Measurements from ENCODE around the gene OR2A5.
"Not testable (repeated sequence)": the region's sequence is repeated elsewhere in the genome, so short reads cannot be mapped to it uniquely, and the experiment has no call there.

OR2A5 gene

GRCh38 chr7:144006029-144006691, 42.6 kb upstream of the OR2A5 start:
- H3K18ac ChIP-seq (ENCODE audit: low read length), result no peak overlapping the region
- no peak overlapping the region for H2AK5ac ChIP-seq (ENCODE audit: low read length)
- H3K79me2 ChIP-seq (ENCODE audit: control insufficient read depth, insufficient read depth, low read length, poor library complexity), result no peaks in the 10 kb centered on the region
- H3K23ac ChIP-seq (ENCODE audit: low read length), result no peak overlapping the region
- no peak overlapping the region for H3K27ac ChIP-seq (ENCODE audit: low read depth, low read length)
- H3K36me3 ChIP-seq (ENCODE audit: control insufficient read depth in 1 of 2, insufficient read depth in 2 of 2, low read length in 2 of 2), result peaks cover 0 to 3% of the 10 kb centered on the region in 2 experiments
- DNase-seq, result no peak
- no peak overlapping the region for H3K14ac ChIP-seq (ENCODE audit: low read length)
- H3K79me1 ChIP-seq (ENCODE audit: low read length), result no peaks in the 10 kb centered on the region
- no peak overlapping the region for H2BK12ac ChIP-seq (ENCODE audit: low read length)
- no peak overlapping the region for H2AFZ ChIP-seq (ENCODE audit: insufficient read depth, low read length, poor library complexity)
- H3K4me2 ChIP-seq (ENCODE audit: low read length), result no peak overlapping the region
- no peak overlapping the region for H2BK5ac ChIP-seq (ENCODE audit: low read depth, low read length, poor library complexity)
- no peak overlapping the region for H3K4me3 ChIP-seq (ENCODE audit: low read depth, low read length)
- no peaks in the 10 kb centered on the region for H3K4me1 ChIP-seq (ENCODE audit: control insufficient read depth in 1 of 2, insufficient read depth in 2 of 2, low read length in 2 of 2)
- H4K8ac ChIP-seq (ENCODE audit: low read depth, low read length), result no peak overlapping the region
- no peak overlapping the region for H4K91ac ChIP-seq (ENCODE audit: low read depth, low read length)
- no peak overlapping the region for H3K4ac ChIP-seq (ENCODE audit: low read depth, low read length)
- H2BK120ac ChIP-seq (ENCODE audit: insufficient read depth, low read length, poor library complexity), result no peak overlapping the region
- H3K9me3 ChIP-seq (ENCODE audit: insufficient read depth, low read depth, low read length), result peaks cover 5% of the 10 kb centered on the region
- no peaks in the 10 kb centered on the region for H3K27me3 ChIP-seq (ENCODE audit: insufficient read depth, low read length)
- WGBS (ENCODE audit: extremely low coverage, insufficient coverage, insufficient read length), result no CpG with 5 or more reads among the region's 1 CpG
- H4K12ac ChIP-seq (ENCODE audit: low read depth, low read length), result no peak overlapping the region
- H3K9ac ChIP-seq (ENCODE audit: low read length), result no peak overlapping the region

GRCh38 chr7:144006692-144007042, 42.1 kb upstream of the OR2A5 start:
- H4K8ac ChIP-seq (ENCODE audit: low read depth, low read length), result no peak overlapping the region
- H4K12ac ChIP-seq (ENCODE audit: low read depth, low read length), result no peak overlapping the region
- H3K4me1 ChIP-seq (ENCODE audit: control insufficient read depth in 1 of 2, insufficient read depth in 2 of 2, low read length in 2 of 2), result no peaks in the 10 kb centered on the region
- DNase-seq, result no peak
- H3K4ac ChIP-seq (ENCODE audit: low read depth, low read length), result no peak overlapping the region
- no peak overlapping the region for H2BK5ac ChIP-seq (ENCODE audit: low read depth, low read length, poor library complexity)
- WGBS (ENCODE audit: extremely low coverage, insufficient coverage, insufficient read length), result no CpG with 5 or more reads among the region's 1 CpG
- H3K36me3 ChIP-seq (ENCODE audit: control insufficient read depth in 1 of 2, insufficient read depth in 2 of 2, low read length in 2 of 2), result peaks cover 0 to 3% of the 10 kb centered on the region in 2 experiments
- H3K27ac ChIP-seq (ENCODE audit: low read depth, low read length), result no peak overlapping the region
- H2AK5ac ChIP-seq (ENCODE audit: low read length), result no peak overlapping the region
- H2BK120ac ChIP-seq (ENCODE audit: insufficient read depth, low read length, poor library complexity), result no peak overlapping the region
- H3K4me3 ChIP-seq (ENCODE audit: low read depth, low read length), result no peak overlapping the region
- no peak overlapping the region for H3K23ac ChIP-seq (ENCODE audit: low read length)
- peaks cover 5% of the 10 kb centered on the region for H3K9me3 ChIP-seq (ENCODE audit: insufficient read depth, low read depth, low read length)
- no peak overlapping the region for H2AFZ ChIP-seq (ENCODE audit: insufficient read depth, low read length, poor library complexity)
- no peak overlapping the region for H2BK12ac ChIP-seq (ENCODE audit: low read length)
- no peak overlapping the region for H3K18ac ChIP-seq (ENCODE audit: low read length)
- H3K14ac ChIP-seq (ENCODE audit: low read length), result no peak overlapping the region
- H3K27me3 ChIP-seq (ENCODE audit: insufficient read depth, low read length), result no peaks in the 10 kb centered on the region
- H3K79me1 ChIP-seq (ENCODE audit: low read length), result no peaks in the 10 kb centered on the region
- H4K91ac ChIP-seq (ENCODE audit: low read depth, low read length), result no peak overlapping the region
- no peaks in the 10 kb centered on the region for H3K79me2 ChIP-seq (ENCODE audit: control insufficient read depth, insufficient read depth, low read length, poor library complexity)
- no peak overlapping the region for H3K4me2 ChIP-seq (ENCODE audit: low read length)
- H3K9ac ChIP-seq (ENCODE audit: low read length), result no peak overlapping the region

- Histone ChIP-seq H3K36me3 (ENCODE audit: control insufficient read depth in 1 of 2, insufficient read depth in 2 of 2, low read length in 2 of 2) (peaks cover 0 to 3% of the 10 kb centered on the region in 2 experiments), H3K4me2 (ENCODE audit: low read length) (no peak overlapping the region), H3K14ac (ENCODE audit: low read length) (no peak overlapping the region), H2AK5ac (ENCODE audit: low read length) (no peak overlapping the region), H3K4me3 (ENCODE audit: low read depth, low read length) (no peak overlapping the region), H3K4me1 (ENCODE audit: control insufficient read depth in 1 of 2, insufficient read depth in 2 of 2, low read length in 2 of 2) (no peaks in the 10 kb centered on the region), H4K91ac (ENCODE audit: low read depth, low read length) (no peak overlapping the region), H2BK5ac (ENCODE audit: low read depth, low read length, poor library complexity) (no peak overlapping the region), H3K27ac (ENCODE audit: low read depth, low read length) (no peak overlapping the region), H2AFZ (ENCODE audit: insufficient read depth, low read length, poor library complexity) (no peak overlapping the region), H3K79me1 (ENCODE audit: low read length) (no peaks in the 10 kb centered on the region), H4K8ac (ENCODE audit: low read depth, low read length) (no peak overlapping the region), H3K18ac (ENCODE audit: low read length) (no peak overlapping the region), H3K23ac (ENCODE audit: low read length) (no peak overlapping the region), H2BK120ac (ENCODE audit: insufficient read depth, low read length, poor library complexity) (no peak overlapping the region), H3K79me2 (ENCODE audit: control insufficient read depth, insufficient read depth, low read length, poor library complexity) (no peaks in the 10 kb centered on the region), H3K9ac (ENCODE audit: low read length) (no peak overlapping the region), H3K9me3 (ENCODE audit: insufficient read depth, low read depth, low read length) (peaks cover 5% of the 10 kb centered on the region), H4K12ac (ENCODE audit: low read depth, low read length) (no peak overlapping the region), H3K27me3 (ENCODE audit: insufficient read depth, low read length) (no peaks in the 10 kb centered on the region), H3K4ac (ENCODE audit: low read depth, low read length) (no peak overlapping the region), H2BK12ac (ENCODE audit: low read length) (no peak overlapping the region)
- no CpG with 5 or more reads among the region's 2 CpGs for WGBS (ENCODE audit: extremely low coverage, insufficient coverage, insufficient read length)
- no peak for DNase-seq
These were observed 39.4 kb upstream of the OR2A5 start for GRCh38 chr7:144009361-144009760.

- not testable (repeated sequence) for H3K4ac ChIP-seq (ENCODE audit: low read depth, low read length); H3K4me1 ChIP-seq (ENCODE audit: control insufficient read depth in 1 of 2, insufficient read depth in 2 of 2, low read length in 2 of 2); H3K9ac ChIP-seq (ENCODE audit: low read length); H3K79me1 ChIP-seq (ENCODE audit: low read length); H3K27ac ChIP-seq (ENCODE audit: low read depth, low read length); H3K27me3 ChIP-seq (ENCODE audit: insufficient read depth, low read length); H3K14ac ChIP-seq (ENCODE audit: low read length); H2AK5ac ChIP-seq (ENCODE audit: low read length); H3K9me3 ChIP-seq (ENCODE audit: insufficient read depth, low read depth, low read length); H4K91ac ChIP-seq (ENCODE audit: low read depth, low read length); H3K4me3 ChIP-seq (ENCODE audit: low read depth, low read length); H2BK12ac ChIP-seq (ENCODE audit: low read length); DNase-seq; H2BK5ac ChIP-seq (ENCODE audit: low read depth, low read length, poor library complexity); H3K36me3 ChIP-seq (ENCODE audit: control insufficient read depth in 1 of 2, insufficient read depth in 2 of 2, low read length in 2 of 2); H4K12ac ChIP-seq (ENCODE audit: low read depth, low read length); H2BK120ac ChIP-seq (ENCODE audit: insufficient read depth, low read length, poor library complexity); H4K8ac ChIP-seq (ENCODE audit: low read depth, low read length); H3K79me2 ChIP-seq (ENCODE audit: control insufficient read depth, insufficient read depth, low read length, poor library complexity); H3K18ac ChIP-seq (ENCODE audit: low read length); H3K4me2 ChIP-seq (ENCODE audit: low read length); H2AFZ ChIP-seq (ENCODE audit: insufficient read depth, low read length, poor library complexity); H3K23ac ChIP-seq (ENCODE audit: low read length)
These were observed 38.7 kb upstream of the OR2A5 start for GRCh38 chr7:144010061-144010460.

Data from trophoblast cell (in vitro differentiated cells and primary cell).